RWPE1 (cell line): Measurements from ENCODE around the gene OAS3.

ENCODE experiments used
- CTCF ChIA-PET: fragments of 350-600 bp; sonication (Branson Sonifier 250); formaldehyde crosslinking; extraction: SDS; loops from one replicate; lab custom pipeline; 2021; lab: Yijun Ruan, JAX
- POLR2A ChIA-PET: fragments of 400-600 bp; formaldehyde crosslinking; extraction: SDS; loops from one replicate; lab custom pipeline; 2020; ENCODE audit warnings: antibody characterized with exemption; ENCODE audit not compliant: low non-redundant PET; lab: Yijun Ruan, JAX
- DNase-seq: peaks from one replicate; pipeline ENCODE4 v3.0.0; 2012; ENCODE audit warnings: low spot score
- H3K27ac ChIP-seq: fragments of 450-650 bp; 2 replicates; pipeline ENCODE4 v1.5.1; 2017
- CTCF ChIP-seq: fragments of 450-650 bp; conservative IDR thresholded peaks from 2 replicates; pipeline ENCODE4 v1.5.1; 2017; ENCODE audit warnings: low read depth, mild to moderate bottlenecking

OAS3 gene

GRCh38 chr12:113007166-113007565 lies 68.9 kb downstream of the OAS3 start:
- ChIA-PET POLR2A (no interaction called here), CTCF (interaction anchor here (0.6 to 0.8 kb wide), 2 partner anchors 43 to 46 kb away, joined by 3 to 4 read pairs; no protein-coding TSS in a partner anchor)
- no peak overlapping the region for H3K27ac ChIP-seq
- TF ChIP-seq CTCF: no peak
- no peak for DNase-seq

GRCh38 chr12:113010701-113011100 lies 72.4 kb downstream of the OAS3 start:
- no peak for DNase-seq
- TF ChIP-seq CTCF: no peak
- H3K27ac ChIP-seq: no peak overlapping the region
- POLR2A ChIA-PET: no interaction called here
- CTCF ChIA-PET: interaction anchor here (0.6 to 1.3 kb wide), 4 partner anchors 13 to 30 kb away, joined by 3 to 5 read pairs (median 4); no protein-coding TSS in a partner anchor

- no peak for TF ChIP-seq CTCF
- no peak for DNase-seq
- CTCF ChIA-PET: no interaction called here
- POLR2A ChIA-PET: no interaction called here
- H3K27ac ChIP-seq: no peak overlapping the region
Observed at GRCh38 chr12:113014565-113014964, 76.3 kb downstream of the OAS3 start.

- no peak for DNase-seq
- ChIA-PET CTCF (no interaction called here), POLR2A (no interaction called here)
- TF ChIP-seq CTCF: no peak
- no peak overlapping the region for H3K27ac ChIP-seq
Observed at GRCh38 chr12:113016796-113017195, 78.5 kb downstream of the OAS3 start.

- TF ChIP-seq CTCF: no peak
- POLR2A ChIA-PET: no interaction called here
- H3K27ac ChIP-seq: peak overlapping the region; percentile 83
- CTCF ChIA-PET: no interaction called here
- DNase-seq: peak; percentile 71
Observed at GRCh38 chr12:113019025-113019424, 80.8 kb downstream of the OAS3 start.

GRCh38 chr12:113021500-113021899 lies 83.2 kb downstream of the OAS3 start:
- peak; percentile 24 for DNase-seq
- ChIA-PET CTCF (interaction anchor here (0.5 kb wide), 1 partner anchor 515 kb away, joined by 4 read pairs; no protein-coding TSS in a partner anchor), POLR2A (no interaction called here)
- H3K27ac ChIP-seq: no peak overlapping the region
- TF ChIP-seq CTCF: no peak
